Stimulated activated CD8-positive, alpha-beta memory T cell treated with anti-CD3 and anti-CD28 coated beads, Interleukin-15, amount 100 ng/mL, for 24 hours (primary cell): ENCODE results near the gene ROS1.
"Not testable (repeated sequence)": the region's sequence is repeated elsewhere in the genome, so short reads cannot be mapped to it uniquely, and the experiment has no call there.

Source experiments
- DNase-seq: peaks from one replicate; pipeline ENCODE4 v3.0.0-alpha.2; 2020; ENCODE audit warnings: low read depth

Gene ROS1

GRCh38 chr6:117380298-117380697 lies 45.4 kb downstream of the ROS1 start:
- no peak for DNase-seq

- DNase-seq: no peak
These were observed 50.3 kb downstream of the ROS1 start for GRCh38 chr6:117375446-117375845.

GRCh38 chr6:117373211-117373813 lies 52.4 kb downstream of the ROS1 start:
- DNase-seq: no peak

DNA sequence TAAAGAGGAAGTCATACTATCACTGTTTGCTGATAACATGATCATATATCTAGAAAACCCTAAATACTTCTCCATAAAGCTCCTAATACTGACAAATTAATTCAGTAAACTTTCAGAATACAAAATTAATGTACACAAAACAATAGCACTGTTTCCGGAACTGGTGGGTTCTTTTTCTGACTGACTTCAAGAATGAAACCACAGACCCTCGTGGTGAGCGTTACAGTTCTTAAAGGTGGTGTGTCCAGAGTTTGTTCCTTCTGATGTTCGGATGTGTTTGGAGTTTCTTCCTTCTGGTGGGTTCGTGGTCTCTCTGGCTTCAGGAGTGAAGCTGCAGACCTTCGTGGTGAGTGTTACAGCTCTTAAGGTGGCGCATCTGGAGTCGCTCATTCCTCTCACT lies 53.5 kb downstream of the ROS1 start:
- not testable (repeated sequence) for DNase-seq

GRCh38 chr6:117371492-117371891 lies 54.2 kb downstream of the ROS1 start:
- DNase-seq: no peak

- DNase-seq: no peak
These were observed 66.2 kb downstream of the ROS1 start for GRCh38 chr6:117359581-117359980.

GRCh38 chr6:117354671-117355070 lies 71.1 kb downstream of the ROS1 start:
- DNase-seq: no peak

GRCh38 chr6:117352466-117353081 lies 73.2 kb downstream of the ROS1 start:
- DNase-seq: no peak

DNA sequence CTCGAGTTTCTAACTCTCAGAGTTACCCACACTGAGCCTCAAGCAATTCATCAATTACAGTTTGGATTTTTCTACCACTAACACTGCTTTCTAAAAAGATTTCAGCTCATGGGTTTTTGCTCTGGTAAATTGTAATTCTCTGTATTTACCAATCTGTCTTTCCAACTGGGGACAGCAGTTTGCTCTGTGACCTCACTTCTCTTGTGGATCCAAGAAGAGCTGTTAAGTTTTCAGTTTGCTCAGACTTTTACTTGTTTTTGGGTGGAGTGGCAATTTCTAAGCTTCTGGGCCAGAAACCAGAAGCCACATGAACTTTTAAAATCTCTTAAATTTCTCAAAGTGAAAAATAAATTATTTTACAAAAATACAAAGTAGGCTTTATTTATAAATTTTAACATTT lies 74.2 kb downstream of the ROS1 start:
- DNase-seq: no peak

DNA sequence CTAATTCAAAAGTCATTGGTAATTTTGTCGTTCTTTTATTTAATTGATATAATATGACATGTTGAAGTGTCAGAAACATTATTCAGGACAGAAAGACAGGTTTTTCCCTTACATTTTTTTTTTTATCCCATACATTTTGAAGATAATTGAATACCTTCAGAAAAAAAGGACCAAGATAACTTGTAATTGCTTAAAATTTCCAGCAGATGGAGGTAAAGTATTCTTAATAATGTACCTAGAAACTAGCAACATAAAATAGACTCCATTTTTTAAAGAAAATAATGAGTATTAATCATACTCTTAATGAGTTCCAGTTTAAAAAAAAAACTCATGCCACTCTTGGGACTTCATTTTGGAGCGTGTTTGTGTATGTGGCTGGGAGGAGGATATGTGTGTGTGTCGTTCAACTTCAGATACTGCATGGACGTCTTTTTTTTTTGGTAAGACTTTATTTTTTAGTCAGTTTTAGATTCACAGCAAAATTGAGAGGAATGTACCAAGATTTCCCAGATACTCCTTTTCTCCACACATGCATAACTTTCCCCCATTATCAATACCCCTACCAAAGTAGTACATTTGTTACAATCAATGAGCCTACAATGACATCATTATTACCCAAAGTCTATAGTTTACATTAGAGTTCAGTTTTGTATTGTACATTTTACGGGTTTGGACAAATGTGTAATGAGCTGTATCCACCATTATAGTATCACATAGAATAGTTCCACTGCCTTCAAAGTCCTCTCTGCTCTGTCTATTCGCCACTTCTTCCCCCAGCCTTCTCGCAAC lies 79.4 kb downstream of the ROS1 start:
- no peak for DNase-seq

DNA sequence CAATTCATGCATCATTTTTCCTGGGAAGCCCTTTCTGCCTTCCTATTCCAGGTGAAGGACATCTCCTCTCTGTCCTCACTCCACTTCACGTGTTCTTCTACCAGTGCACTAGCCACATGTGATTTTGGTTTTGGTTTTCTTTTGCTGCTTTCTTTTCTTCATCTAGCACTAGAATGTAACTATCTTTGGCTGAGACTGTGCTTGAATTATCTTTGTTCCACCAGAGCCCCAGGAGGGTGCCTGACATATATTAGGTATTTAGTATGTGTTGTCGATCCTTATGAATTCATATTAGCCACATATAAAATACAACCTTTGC lies 80.5 kb downstream of the ROS1 start:
- no peak for DNase-seq

DNA sequence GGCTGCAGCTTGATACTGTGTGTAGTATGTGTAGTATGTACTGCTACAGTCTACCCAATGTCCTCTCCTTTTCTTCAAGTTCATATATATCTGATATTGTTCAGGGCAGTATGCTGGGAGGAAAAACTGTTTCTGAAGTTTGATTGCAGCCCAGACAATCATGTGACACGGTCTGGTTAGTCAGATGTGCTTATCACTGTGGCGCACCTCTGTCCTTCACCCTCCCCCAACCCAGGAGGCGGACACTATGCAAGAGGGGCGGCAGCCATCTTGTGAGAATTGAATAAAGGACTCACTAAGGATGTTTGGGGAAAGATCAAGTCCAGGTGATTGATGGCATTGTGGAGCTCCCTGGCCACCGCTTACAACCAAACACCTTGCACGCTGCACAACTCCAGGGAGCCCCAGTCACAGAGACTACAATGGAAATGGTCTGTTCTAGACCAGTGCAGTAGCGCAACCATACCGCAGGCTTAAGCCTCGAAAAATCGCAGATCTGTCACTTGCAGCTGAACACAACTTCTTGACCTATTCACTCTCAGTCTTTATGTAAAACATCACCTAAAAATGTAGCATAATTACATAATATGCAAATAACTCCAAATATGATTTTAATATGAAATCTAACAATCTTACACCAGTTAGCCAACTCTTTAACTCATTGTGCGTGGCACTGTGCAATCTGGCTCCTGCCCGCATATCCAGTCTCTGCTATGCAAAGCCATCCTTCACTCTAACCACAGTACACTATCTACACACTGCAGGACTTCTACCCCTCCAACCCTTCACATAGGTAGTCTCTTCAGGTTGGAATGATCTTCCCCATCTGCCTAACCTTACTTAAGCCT lies 81.1 kb downstream of the ROS1 start:
- DNase-seq: no peak

DNA sequence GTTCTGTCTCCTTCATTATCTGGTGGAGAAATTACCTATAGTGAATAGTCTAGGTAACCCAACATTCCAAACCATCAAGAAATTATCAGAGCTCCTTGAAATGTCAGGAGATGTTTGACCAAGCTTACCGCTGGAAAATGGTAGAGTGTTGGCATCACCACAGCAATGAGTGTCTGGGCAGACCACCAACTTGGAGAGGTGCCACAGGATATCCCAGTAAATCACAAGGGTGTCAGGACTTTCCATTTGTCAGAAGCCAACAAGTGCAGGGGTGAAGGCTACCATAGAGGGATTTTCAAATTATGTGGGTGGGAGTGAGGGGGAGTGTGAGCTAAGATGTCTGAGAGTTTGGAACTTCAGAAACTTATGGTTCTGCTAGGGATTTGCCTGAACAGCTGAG lies 87.2 kb downstream of the ROS1 start:
- no peak for DNase-seq

DNA sequence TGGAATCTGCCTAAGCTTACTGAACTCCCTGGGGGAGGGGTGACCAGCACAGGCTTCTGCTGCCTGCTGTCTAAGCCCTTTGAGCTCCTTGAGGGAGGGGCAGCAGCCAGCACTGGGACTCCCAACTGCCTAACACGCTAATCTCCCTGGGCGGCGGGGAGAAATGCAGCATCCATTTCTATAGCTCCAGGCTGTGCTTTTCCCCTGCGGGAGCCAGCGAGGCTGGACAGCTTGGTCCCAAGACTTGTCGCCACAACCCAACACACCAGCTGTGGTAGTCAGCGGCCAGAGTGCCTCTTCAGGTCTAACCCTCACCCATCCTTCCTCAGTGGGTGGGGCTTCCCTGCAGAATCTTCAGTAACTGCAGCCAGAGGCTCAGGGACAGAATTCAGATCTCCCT lies 95.8 kb downstream of the ROS1 start:
- DNase-seq: no peak

- no peak for DNase-seq
These were observed 97.2 kb downstream of the ROS1 start for GRCh38 chr6:117328500-117328899.

DNA sequence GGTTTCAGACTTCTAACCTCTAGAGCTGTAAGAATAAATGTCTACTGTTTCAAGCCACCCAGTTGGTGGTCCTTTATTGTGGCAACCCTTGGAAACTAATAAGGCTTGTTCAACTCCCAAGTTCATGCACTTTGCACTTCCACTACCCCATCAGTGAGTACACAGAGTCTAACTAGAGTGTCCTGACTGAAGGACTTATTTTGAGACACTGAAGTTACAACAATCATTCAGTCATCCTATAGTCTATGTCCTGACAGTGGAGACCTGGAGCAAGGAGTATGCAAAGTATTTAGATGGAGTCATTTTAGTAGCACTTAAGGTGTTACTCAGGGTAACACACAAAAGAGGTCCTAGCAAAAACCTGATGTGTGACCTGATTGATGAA lies 97.7 kb downstream of the ROS1 start:
- DNase-seq: no peak

- DNase-seq: no peak
These were observed 98.4 kb downstream of the ROS1 start for GRCh38 chr6:117327149-117328004.

- DNase-seq: no peak
These were observed 99.3 kb downstream of the ROS1 start for GRCh38 chr6:117326396-117326795.

GRCh38 chr6:117317261-117317660 lies 108.5 kb downstream of the ROS1 start:
- DNase-seq: no peak

- DNase-seq: no peak
These were observed 114.0 kb downstream of the ROS1 start for GRCh38 chr6:117311726-117312125.

GRCh38 chr6:117311310-117311709 lies 114.4 kb downstream of the ROS1 start:
- no peak for DNase-seq

GRCh38 chr6:117309611-117310010 lies 116.1 kb downstream of the ROS1 start:
- DNase-seq: no peak
